ENCODE data around the gene EIF3K. TPM values are rescaled to one million over a fixed set of nuclear protein-coding genes. Genes with fewer than 3 reads are reported as not detected.

The EIF3K gene
- total RNA-seq, 4 donors from 2014 or later = 326 to 534 (median 466) TPM

DNA sequence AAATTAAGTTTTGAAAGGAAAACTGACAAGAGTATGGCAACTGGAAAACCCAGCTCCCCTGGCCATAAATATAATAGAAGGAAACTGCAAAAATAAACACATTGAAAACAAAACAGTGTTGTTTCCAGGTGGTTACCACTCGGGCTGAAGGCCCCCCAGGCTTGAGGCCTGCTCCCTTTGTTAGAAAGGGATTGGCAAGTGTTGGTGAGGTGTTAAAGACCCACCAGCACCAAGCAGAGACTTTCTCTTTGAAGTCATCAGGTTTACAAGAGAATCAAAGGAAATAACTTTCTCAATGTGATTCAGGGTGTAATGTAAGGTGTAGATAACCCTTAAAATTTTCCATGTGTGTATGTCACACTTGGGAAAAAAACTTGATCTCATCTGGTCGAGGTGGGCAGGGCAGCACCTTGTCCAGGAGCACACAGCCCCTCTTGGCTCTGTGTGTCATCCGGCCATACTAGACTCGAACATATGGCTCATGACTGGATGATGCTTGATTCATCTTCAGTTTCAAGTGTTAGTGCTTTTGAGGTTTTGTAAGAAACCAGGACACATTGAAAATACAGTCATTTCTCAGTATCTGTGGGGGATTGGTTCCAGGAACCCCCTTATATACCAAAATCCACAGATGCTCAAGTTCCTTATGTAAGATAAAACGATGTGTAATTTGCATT lies 36.3 kb downstream of the EIF3K start:
- WGBS, 2 donors = 40 to 46% methylated on average over 5 of the region's 5 CpGs
- Histone ChIP-seq H3K4me1 (peaks cover 12 to 100% (median 94%) of the 10 kb centered on the region in 4 donors), H3K36me3 (no peaks in the 10 kb centered on the region), H3K27ac (peak overlapping the region; percentile 34 to 93 (median 92)), H3K27me3 (no peaks in the 10 kb centered on the region), H3K4me3 (no peak overlapping the region), H3K9me3 (no peaks in the 10 kb centered on the region)
- DNase-seq (ENCODE audit: low spot score in 2 of 2) = no peak
- TF ChIP-seq POLR2A (IDR thresholded peaks at IDR 0.05) = no peak
- TF ChIP-seq EP300 (IDR thresholded peaks at IDR 0.05) = no peak
- TF ChIP-seq, protein P1, sequence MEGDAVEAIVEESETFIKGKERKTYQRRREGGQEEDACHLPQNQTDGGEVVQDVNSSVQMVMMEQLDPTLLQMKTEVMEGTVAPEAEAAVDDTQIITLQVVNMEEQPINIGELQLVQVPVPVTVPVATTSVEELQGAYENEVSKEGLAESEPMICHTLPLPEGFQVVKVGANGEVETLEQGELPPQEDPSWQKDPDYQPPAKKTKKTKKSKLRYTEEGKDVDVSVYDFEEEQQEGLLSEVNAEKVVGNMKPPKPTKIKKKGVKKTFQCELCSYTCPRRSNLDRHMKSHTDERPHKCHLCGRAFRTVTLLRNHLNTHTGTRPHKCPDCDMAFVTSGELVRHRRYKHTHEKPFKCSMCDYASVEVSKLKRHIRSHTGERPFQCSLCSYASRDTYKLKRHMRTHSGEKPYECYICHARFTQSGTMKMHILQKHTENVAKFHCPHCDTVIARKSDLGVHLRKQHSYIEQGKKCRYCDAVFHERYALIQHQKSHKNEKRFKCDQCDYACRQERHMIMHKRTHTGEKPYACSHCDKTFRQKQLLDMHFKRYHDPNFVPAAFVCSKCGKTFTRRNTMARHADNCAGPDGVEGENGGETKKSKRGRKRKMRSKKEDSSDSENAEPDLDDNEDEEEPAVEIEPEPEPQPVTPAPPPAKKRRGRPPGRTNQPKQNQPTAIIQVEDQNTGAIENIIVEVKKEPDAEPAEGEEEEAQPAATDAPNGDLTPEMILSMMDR (IDR thresholded peaks at IDR 0.05) = no peak

DNA sequence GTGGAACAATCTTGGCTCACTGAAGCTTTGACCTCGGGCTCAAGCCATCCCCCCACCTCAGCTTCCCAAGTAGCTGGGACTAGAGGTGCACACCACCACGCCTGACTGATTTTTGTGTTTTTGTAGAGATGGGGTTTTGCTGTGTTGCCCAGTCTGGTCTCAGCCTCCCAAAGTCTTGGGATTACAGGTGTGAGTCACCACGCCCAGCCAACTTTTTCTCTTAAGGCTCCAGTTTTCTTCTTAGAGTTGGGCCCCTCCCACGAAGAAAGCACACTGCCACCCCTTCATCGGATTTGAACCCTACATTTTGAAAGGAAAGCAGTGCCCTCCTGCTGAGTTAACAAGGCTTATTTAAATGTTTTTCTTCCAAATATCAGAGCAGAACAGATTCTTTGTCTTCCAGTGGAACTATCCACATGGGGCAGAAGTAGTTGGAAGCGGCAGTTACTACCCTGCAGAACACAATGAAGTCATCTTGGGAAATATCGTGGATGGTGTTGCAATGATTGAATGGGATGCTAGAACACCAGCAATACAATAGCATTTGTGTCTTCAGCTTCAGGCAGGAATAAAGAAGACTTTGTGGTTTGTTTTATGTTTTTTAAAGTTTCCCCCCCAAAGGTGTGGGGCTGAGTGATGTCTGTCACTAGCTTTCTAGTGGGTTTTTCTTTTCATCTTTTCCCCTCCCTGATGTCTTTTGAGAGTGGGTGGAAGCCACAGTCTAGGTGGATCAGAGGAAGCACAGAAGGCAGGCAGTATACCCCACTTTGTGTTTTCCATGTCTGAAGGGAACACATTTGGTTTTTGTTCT lies 37.4 kb downstream of the EIF3K start:
- H3K27ac ChIP-seq = peak overlapping the region; percentile 73 to 93 (median 86)

DNA sequence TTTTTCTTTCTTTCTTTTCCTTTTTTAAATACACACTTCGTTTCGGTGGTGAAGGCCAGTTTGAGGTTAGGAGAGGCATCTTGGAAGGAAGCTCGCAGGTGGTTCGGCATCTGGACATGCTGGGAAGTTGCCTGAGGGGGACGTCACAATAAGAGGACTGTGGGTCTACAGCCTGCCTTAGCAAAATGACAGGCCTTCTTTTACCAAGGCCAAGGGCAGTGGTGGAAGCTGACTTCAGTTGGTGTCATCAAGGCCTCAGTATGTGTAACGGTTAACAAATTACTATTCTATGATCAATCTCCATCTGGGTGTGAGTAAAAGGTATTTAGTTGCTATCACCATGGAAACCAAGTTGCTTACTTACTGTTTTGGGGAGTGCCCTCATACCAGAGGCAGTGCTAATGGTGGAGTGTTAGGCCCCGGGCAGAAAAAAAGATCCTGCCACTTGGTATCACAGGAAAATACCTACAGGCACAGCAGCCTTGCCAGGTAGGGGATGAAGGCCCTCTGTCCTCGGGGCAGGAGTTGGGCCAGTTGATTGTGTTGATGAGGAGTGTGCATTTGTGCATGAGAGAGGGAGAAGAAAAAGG lies 38.7 kb downstream of the EIF3K start:
- TF ChIP-seq EP300 (IDR thresholded peaks at IDR 0.05) (peak in 1 of 2 donors; percentile 17), POLR2A (IDR thresholded peaks at IDR 0.05) (no peak)
- TF ChIP-seq, protein P1 (IDR thresholded peaks at IDR 0.05) = no peak
- Histone ChIP-seq H3K27me3 (no peaks in the 10 kb centered on the region), H3K36me3 (no peaks in the 10 kb centered on the region), H3K27ac (peak overlapping the region; percentile 73 to 93 (median 86)), H3K4me3 (no peak overlapping the region), H3K9me3 (no peaks in the 10 kb centered on the region), H3K4me1 (peaks cover 12 to 100% (median 89%) of the 10 kb centered on the region in 4 donors)
- no peak for DNase-seq (ENCODE audit: low spot score in 2 of 2)
- 40 to 44% methylated on average over 8 of the region's 8 CpGs for WGBS, 2 donors

More for the DNA sequence above, 37.4 kb downstream of the EIF3K start:
- peak in 1 of 2 donors; percentile 78 for TF ChIP-seq EP300 (IDR thresholded peaks at IDR 0.05)
- TF ChIP-seq, protein P1 (IDR thresholded peaks at IDR 0.05) = no peak
- TF ChIP-seq POLR2A (IDR thresholded peaks at IDR 0.05) = no peak
- no peaks in the 10 kb centered on the region for H3K9me3 ChIP-seq
- H3K4me3 ChIP-seq = no peak overlapping the region
- peak in 1 of 2 donors; percentile 72 for DNase-seq (ENCODE audit: low spot score in 2 of 2)
- peaks cover 12 to 100% (median 93%) of the 10 kb centered on the region in 4 donors for H3K4me1 ChIP-seq
- 37 to 41% methylated on average over 7 of the region's 7 CpGs for WGBS, 2 donors
- no peaks in the 10 kb centered on the region for H3K36me3 ChIP-seq
- H3K27me3 ChIP-seq = no peaks in the 10 kb centered on the region

DNA sequence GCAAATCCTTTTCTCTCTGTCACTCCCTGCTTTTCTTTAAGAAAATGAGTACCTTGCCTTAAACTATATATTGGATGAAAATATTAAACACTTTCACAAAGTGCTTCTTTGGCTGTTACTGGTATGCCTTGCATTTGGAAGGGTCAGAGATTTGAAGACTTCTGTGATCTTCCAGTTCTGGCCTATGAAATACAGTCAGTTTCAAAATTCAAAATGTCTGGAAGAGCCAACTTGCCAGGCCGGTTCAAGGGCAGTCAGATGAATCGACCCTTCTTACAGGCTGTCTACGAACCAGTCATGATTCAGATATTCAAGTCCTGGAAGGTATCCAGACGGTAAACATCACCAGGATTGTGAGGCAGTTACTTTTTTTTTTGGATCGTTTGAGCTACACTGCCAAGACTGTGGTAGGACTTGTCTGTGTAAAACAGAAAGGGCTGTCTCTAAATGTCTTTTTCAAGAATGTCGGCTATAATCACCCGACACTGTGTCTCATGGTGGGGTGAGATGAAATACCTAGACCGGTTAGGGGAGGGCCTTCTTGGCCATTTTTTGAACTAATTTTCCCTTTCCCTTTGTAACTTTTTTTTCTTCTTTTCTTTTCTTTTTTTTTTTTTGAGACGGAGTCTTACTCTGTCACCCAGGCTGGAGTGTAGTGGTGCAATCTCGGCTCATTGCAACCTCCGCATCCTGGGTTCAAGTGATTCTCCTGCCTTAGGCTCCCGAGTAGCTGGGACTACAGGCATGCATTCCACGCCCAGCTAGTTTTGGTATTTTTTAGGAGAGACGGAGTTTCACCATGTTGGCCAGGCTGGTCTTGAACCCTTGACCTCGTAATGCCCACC lies 39.7 kb downstream of the EIF3K start:
- Histone ChIP-seq H3K4me3 (no peak overlapping the region), H3K27ac (peak overlapping the region; percentile 73 to 93 (median 86)), H3K36me3 (no peaks in the 10 kb centered on the region), H3K27me3 (no peaks in the 10 kb centered on the region), H3K4me1 (peaks cover 12 to 100% (median 89%) of the 10 kb centered on the region in 4 donors), H3K9me3 (no peaks in the 10 kb centered on the region)
- peak in 1 of 2 donors; percentile 80 for TF ChIP-seq EP300 (IDR thresholded peaks at IDR 0.05)
- TF ChIP-seq POLR2A (IDR thresholded peaks at IDR 0.05) = no peak
- no peak for DNase-seq (ENCODE audit: low spot score in 2 of 2)
- WGBS, 2 donors = 29 to 32% methylated on average over 13 to 15 of the region's 15 CpGs

DNA sequence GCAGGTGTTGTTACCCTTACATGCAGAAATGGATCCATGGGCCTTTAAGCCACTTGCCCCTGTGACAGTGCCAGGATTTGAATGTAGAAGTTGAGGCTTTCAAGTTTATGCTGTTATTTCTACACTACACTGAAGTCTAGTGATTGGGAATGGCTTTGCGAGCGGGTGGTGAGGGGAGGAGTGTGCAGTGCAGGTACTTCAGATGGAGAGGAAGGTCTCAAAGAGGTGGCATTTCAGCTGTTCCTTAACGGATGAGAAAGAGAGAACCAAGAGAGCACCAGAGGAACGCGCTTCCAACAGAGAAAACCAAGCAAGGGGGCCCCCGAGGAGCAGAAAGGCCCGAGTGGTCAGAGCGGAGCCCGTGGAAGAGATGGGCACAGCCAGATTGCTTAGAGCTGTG lies 41.7 kb downstream of the EIF3K start:
- Histone ChIP-seq H3K4me3 (no peak overlapping the region), H3K4me1 (peaks cover 12 to 100% (median 88%) of the 10 kb centered on the region in 4 donors), H3K9me3 (no peaks in the 10 kb centered on the region), H3K27ac (peak overlapping the region in 3 of 4 donors; percentile 81 to 93 (median 92)), H3K27me3 (no peaks in the 10 kb centered on the region), H3K36me3 (no peaks in the 10 kb centered on the region)
- TF ChIP-seq POLR2A (IDR thresholded peaks at IDR 0.05) (no peak), EP300 (IDR thresholded peaks at IDR 0.05) (no peak)
- TF ChIP-seq, protein P1 (IDR thresholded peaks at IDR 0.05) = no peak
- 69 to 79% methylated on average over 9 of the region's 9 CpGs for WGBS, 2 donors
- DNase-seq (ENCODE audit: low spot score in 2 of 2) = no peak

Data from tibial nerve (tissue), 4 donors.